CD1c-positive myeloid dendritic cell (primary cell): ENCODE results near the gene RANBP17.
"Not testable (repeated sequence)": the region's sequence is repeated elsewhere in the genome, so short reads cannot be mapped to it uniquely, and the experiment has no call there.

Experiments
- DNase-seq: peaks from one replicate; pipeline ENCODE4 v3.0.0-alpha.2; 2016; ENCODE audit errors: extremely low spot score

The RANBP17 gene

DNA sequence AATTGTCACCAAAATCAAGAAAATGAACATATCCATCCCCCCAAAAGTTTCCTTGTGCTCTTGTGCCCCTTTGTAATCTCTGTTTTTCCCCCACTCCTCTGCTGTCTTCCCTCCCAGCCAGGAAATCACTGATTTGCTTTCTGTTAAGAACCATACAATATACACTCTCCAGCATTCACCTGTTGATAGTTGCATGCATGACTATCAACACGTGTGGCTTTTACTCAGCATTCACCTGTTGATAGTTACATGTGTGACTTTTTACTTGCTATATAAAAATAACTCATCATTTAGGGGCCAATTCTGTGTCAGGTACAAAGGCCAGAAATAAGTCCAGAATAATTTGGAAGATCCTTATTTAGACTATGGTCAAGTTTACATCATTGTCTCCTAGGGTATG, 6.0 kb downstream of the RANBP17 start:
- DNase-seq = no peak

DNA sequence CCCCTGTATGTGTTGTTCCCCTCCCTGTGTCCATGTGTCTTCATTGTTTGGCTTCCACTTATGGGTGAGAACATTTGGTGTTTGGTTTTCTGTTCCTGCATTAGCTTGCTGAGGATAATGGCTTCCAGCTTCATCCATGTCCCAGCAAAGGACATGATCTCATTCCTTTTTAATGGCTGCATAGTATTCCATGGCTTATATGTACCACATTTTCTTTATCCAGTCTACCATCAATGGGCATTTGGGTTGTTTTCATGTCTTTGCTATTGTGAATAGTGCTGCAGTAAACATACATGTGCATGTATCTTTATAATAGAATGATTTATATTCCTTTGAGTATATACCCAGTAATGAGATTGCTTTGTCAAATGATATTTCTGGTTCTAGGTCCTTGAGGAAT, 8.6 kb downstream of the RANBP17 start:
- DNase-seq = not testable (repeated sequence)

GRCh38 chr5:170874017-170874416, 12.2 kb downstream of the RANBP17 start:
- no peak for DNase-seq

DNA sequence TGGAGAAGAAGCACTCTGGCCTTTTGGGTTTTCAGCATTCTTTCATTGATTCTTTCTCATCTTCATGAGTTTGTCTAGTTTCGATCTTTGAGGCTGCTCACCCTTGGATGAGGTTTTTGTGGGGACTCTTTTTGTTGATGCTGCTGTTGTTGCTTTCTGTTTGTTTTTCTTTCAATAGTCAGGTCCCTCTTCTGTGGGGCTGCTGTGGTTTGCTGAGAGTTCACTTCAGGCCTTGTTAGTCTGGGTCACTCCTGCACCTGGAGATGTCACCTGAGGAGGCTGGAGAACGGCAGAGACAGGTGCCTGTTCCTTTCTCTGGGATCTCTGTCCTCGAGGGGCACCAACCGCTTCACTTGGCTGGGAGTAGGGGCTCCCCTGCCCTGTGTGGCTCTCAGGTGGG, 14.0 kb downstream of the RANBP17 start:
- no peak for DNase-seq

DNA sequence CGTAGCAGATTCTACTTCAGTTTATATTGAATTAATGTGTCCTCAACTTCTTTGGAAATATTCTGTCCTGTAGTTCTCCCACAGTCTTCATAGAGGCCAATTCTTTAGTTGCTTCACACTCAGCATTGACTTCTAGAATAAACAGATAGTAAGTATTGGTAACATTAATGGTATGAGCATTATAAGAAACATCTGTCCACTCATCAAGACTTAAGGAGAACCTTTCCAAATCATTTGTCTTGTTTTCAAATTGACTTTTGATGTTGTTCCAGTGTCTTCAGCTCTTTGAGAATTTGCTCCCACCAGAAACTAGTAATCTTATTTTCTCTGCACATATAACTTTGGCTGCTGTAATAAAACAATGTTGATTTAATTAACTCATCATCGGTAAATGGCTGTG, 18.3 kb downstream of the RANBP17 start:
- no peak for DNase-seq

GRCh38 chr5:170882345-170882744, 20.5 kb downstream of the RANBP17 start:
- DNase-seq = no peak

DNA sequence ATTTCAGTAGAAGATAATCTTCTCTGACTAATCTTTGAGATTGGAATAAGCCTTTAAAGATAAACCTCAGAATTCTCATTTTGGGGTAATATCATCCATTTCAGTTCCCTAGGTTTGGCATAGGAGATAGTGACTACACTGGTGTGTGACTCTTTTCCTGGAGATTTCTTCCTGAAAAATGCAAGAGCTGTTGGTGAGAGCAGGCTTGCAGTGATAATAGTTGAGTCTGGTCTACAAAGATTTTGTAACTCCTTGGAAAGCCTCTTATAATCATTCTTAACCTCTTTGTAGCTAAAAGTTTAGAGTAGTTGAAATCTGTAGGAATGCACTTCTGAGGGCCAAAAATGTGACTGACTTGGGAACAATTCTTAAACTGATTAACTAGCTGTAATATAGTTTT, 23.4 kb downstream of the RANBP17 start:
- no peak for DNase-seq

- DNase-seq = no peak
Observed at GRCh38 chr5:170885809-170886208, 24.0 kb downstream of the RANBP17 start.

GRCh38 chr5:170886210-170886894, 24.5 kb downstream of the RANBP17 start:
- DNase-seq = no peak

- no peak for DNase-seq
Observed at GRCh38 chr5:170892196-170892595, 30.4 kb downstream of the RANBP17 start.

- DNase-seq = no peak
Observed at GRCh38 chr5:170894665-170895064, 32.8 kb downstream of the RANBP17 start.

DNA sequence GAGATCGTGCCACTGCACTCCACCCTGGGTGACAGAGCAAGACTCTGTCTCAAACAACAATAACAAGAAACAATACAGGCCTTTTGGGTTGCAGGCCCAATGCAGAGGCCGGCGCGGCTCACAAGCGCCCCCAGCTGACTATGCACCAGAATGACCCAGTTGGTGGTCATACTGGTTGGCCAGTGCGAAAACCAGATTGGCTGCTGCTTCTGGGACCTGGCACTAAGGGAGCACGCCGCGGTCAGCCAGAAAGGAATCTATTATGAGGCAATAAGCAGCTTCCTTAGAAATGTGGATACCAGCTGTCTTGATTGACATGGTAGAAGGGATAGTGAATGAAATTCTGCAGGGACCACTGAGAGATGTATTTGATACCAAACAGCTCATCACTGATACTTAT, 35.0 kb downstream of the RANBP17 start:
- DNase-seq = no peak

DNA sequence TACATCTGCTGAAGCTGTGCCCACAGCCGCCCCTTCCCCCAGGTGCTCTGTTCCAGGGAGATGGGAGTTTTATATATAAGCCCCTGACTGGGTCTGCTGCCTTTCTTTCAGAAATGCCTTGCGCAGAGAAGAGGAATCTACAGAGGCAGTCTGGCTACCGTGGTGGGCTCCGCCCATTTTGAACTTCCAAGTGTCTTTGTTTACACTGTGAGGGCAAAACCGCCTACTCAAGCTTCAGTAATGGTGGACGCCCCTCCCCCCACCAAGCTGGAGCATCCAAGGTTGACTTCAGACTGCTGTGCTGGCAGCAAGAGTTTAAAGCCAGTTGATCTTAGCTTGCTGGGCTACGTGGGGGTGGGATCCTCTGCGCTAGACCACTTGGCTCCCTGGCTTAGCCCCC, 41.3 kb downstream of the RANBP17 start:
- DNase-seq = no peak

DNA sequence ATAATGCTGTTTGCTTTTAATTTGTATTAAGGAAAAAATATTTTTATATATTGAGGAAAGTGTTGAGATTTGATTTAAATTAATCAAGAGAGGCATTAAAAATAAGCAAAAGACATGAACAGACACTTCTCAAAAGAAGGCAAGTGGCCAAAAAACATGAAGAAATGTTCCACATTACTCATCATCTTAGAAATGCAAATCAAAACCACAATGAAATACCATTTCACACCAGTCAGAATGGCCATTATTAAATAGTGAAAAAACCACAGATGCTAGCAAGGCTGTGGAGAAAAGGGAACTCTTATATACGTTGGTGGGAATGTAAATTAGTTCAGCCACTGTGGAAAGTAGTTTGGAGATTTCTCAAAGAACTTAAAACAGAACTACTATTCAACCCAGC, 45.9 kb downstream of the RANBP17 start:
- DNase-seq = no peak

DNA sequence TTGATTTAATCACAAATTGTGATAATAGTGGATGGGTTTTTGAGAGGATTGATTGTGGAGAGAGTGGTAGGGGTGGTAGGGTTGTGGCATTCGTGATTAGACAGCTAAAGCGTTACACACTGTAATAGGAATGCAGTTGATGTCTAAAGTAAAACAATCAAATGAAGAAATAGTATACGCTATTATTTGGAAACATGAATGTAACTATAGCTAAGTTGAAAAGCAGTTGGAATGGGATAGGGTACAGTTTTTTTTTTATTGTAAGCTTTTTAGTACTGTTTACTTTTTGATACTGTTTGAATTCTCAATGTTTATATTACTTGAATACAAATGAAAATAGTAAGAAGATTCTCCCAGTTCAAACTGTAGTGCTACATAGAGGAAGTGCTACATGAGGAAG, 51.8 kb downstream of the RANBP17 start:
- DNase-seq = no peak

DNA sequence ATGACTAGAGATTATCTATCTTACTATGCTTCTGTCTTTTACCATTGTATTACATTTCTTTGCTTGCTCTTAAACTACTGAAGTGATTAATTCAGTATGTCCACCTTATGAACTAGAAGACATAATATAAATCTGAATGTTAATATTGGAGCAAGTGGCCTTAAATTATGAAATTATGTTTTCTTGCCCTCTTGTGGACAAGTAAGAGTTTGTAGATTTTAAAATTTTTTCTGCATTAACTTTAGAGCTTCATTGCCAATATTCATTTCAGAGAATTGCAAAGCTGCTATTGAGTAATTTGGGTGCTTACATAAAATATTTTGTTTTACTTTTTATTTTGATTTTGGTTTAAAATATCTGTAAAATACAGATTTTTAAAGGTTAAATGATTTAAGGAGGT, 55.3 kb downstream of the RANBP17 start:
- no peak for DNase-seq

DNA sequence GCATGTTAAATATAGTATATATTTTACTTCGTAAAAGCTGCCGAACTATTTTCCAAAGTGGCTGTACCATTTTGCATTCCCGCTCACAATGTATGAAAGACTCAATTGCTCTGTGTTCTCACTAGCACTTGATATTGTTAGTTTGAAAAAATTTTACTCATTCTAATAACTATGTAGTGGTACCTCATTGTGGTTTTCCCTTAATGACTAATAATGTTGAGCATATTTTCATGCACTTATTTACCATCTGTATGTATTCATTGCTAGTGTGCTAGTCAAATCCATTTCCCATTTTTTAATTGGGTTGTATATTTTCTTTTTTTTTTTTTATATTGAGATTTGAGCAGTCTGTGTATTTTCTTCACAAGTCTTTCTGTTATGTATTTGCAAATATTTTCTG, 58.4 kb downstream of the RANBP17 start:
- no peak for DNase-seq

DNA sequence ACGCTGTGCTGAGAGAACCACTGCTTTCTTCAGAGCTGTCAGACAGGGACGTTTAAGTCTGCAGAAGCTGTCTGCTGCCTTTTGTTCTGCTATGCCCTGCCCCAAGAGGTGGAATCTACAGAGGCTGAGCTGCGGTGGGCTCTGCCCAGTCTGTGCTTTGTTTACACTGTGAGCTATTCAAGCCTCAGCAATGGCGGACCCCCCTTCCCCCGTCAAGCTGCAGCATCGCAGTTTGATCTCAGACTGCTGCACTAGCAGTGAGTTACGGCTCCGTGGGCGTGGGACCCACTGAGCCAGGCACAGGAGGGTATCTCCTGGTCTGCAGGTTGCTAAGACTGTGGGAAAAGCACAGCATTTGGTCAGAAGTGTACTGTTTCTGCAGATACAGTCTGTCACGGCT, 60.5 kb downstream of the RANBP17 start:
- DNase-seq = not testable (repeated sequence)

DNA sequence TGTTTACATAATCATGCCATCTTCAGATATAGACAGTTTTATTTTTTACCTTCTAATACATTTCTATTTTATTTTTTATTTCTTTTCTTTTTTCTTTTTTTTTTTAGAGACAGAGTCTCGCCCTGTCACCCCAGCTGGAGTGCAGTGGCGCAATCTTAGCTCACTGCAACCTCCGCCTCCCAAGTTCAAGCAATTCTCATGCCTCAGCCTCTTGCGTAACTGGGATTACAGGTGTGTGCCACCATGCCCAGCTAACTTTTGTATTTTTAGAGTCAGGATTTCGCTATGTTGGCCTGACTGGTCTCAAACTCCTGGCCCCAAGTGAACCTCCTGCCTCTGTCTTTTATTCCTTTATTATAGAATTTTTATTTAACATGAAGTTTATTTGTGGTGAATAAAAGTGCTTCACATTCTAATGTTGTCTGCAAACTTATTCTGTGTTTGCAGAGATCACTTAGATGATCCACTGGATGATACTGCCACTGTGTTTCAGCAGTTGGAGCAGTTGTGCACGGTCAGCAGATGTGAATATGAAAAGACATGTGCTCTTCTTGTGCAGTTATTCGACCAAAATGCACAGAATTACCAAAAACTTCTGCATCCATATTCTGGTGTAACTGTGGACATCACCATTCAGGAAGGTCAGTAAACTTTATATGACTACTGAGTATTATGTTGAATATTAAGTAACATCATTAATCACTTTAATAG, 62.2 kb downstream of the RANBP17 start:
- no peak for DNase-seq

DNA sequence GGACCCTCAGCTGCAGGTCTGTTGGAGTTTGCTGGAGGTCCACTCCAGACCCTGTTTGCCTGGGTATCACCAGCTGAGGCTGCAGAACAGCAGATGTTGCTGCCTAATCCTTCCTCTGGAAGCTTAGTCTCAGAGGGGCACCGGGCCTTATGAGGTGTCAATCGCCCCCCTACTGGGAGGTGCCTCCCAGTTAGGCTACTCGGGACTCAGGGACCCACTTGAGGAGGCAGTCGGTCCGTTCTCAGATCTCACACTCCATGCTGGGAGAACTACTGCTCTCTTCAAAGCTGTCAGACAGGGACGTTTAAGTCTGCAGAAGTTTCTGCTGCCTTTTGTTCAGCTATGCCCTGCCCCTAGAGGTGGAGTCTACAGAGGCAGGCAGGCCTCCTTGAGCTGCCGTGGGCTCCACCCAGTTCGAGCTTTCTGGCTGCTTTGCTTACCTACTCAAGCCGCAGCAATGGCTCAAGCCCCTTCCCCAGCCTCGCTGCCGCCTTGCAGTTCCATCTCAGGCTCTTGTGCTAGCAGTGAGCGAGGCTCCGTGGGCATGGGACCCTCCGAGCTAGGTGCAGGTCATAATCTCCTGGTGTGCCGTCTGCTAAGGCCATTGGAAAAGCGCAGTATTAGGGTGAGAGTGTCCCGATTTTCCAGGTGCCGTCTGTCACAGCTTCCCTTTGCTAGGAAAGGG, 73.9 kb downstream of the RANBP17 start:
- not testable (repeated sequence) for DNase-seq

- no peak for DNase-seq
Observed at GRCh38 chr5:170937072-170937471, 75.3 kb downstream of the RANBP17 start.

DNA sequence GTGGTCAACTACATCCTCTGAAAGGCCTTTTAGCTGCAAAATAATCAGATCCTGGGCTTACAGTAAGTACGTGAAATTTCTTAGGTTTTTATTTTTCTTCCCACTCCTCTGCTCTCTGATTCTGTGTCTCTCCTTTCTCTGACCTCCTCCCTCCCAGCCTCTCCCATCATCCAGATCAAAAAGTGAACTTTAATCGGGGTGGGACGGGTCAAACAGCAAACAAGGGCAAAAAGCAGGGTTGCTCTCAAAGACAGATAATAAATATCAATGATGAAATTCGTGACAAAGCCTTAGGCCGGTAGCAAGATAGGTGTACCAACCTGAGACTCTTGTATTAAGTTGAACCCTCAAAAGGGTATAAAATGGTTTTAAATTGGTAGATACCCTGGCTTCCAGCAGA, 76.1 kb downstream of the RANBP17 start:
- DNase-seq = no peak

DNA sequence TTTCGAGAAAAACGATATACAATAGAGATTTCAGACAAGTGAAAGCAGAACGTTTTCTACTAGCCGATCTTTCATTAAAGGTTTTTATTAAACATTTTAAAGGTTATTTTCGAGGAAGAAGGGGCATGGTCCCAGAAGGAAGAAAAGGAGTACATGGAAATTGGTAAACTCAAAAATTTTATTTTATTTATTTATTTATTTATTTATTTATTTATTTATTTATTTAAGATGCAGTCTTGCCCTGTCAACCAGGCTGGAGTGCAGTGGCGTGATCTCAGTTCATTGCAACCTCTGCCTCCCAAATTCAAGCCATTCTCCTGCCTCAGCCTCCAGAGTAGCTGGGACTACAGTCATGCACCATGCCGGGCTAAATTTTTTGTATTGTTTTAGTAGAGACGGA, 77.4 kb downstream of the RANBP17 start:
- no peak for DNase-seq
